HG03575 (cell line): Measurements from ENCODE around the gene PRLH.

Experiments
- ATAC-seq: cut with Tn5 transposase; IDR thresholded peaks from one replicate; pipeline ENCODE4 v1.9.1; 2021; ENCODE audit not compliant: unreplicated experiment, insufficient number of reproducible peaks, low FRiP score; ENCODE audit errors: extremely low read depth

Gene PRLH

GRCh38 chr2:237538001-237538720, 28.2 kb upstream of the PRLH start:
- no peak for ATAC-seq

- ATAC-seq, result no peak
Observed at GRCh38 chr2:237538901-237539300, 27.5 kb upstream of the PRLH start.

GRCh38 chr2:237539681-237540080, 26.7 kb upstream of the PRLH start:
- ATAC-seq, result no peak

GRCh38 chr2:237540223-237540775, 26.1 kb upstream of the PRLH start:
- no peak for ATAC-seq

- no peak for ATAC-seq
Observed at GRCh38 chr2:237540823-237541222, 25.6 kb upstream of the PRLH start.

- ATAC-seq, result no peak
Observed at GRCh38 chr2:237541243-237541642, 25.1 kb upstream of the PRLH start.

- ATAC-seq, result no peak
Observed at GRCh38 chr2:237542001-237542704, 24.2 kb upstream of the PRLH start.

- no peak for ATAC-seq
Observed at GRCh38 chr2:237546040-237546875, 20.1 kb upstream of the PRLH start.

GRCh38 chr2:237546876-237547395, 19.4 kb upstream of the PRLH start:
- no peak for ATAC-seq

- no peak for ATAC-seq
Observed at GRCh38 chr2:237547841-237548416, 18.4 kb upstream of the PRLH start.

- ATAC-seq, result no peak
Observed at GRCh38 chr2:237549216-237549615, 17.2 kb upstream of the PRLH start.

GRCh38 chr2:237549643-237550415, 16.5 kb upstream of the PRLH start:
- ATAC-seq, result no peak

- ATAC-seq, result no peak
Observed at GRCh38 chr2:237551071-237551574, 15.3 kb upstream of the PRLH start.

- ATAC-seq, result no peak
Observed at GRCh38 chr2:237552908-237553307, 13.5 kb upstream of the PRLH start.

GRCh38 chr2:237553948-237554347, 12.4 kb upstream of the PRLH start:
- no peak for ATAC-seq

- ATAC-seq, result no peak
Observed at GRCh38 chr2:237555560-237555959, 10.8 kb upstream of the PRLH start.

- ATAC-seq, result peak; percentile 95
Observed at GRCh38 chr2:237556773-237557632, 9.4 kb upstream of the PRLH start.
